MM.1S (cell line): ENCODE measurements around the gene CACNA1D.

Experiments
- CTCF ChIP-seq: fragments of 300-600 bp; sonication (generic); IDR thresholded peaks from 2 replicates; pipeline ENCODE4 v1.5.1; 2016; ENCODE audit warnings: antibody characterized with exemption, low read length, mixed read lengths
- EZH2 ChIP-seq: fragments of 300-600 bp; sonication (generic); optimal IDR thresholded peaks from 2 replicates; pipeline ENCODE3; 2017; ENCODE audit warnings: low read depth, mild to moderate bottlenecking, antibody characterized with exemption, low read length, mixed read lengths
- EZH2phosphoT487 ChIP-seq: fragments of 300-600 bp; sonication (generic); IDR thresholded peaks from 2 replicates; pipeline ENCODE4 v1.6.1; 2018; ENCODE audit warnings: antibody characterized with exemption, low read length

DNA sequence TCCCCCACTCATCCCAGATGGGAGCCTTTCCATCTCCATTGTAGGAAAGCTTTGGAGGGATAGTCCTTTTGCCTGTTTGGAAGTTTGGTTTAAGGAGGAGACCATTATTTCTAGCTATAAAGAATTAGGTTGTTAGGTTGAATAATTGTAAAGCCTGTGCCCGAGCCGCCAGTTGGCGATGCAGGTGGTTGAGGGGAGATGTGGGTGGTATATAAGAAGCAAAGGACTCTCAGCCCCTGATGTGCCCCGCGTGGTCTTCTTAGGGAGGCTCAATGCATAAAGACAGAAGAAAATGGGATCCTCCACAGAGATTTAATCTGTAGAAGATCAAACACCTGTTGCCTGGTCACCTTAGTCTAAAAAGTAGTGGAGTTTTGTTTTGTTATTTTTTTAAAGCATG, 296.1 kb downstream of the CACNA1D start:
- TF ChIP-seq EZH2 (no peak), CTCF (no peak), EZH2phosphoT487 (no peak)
